HG03521 (cell line): ENCODE measurements around the gene CDC34.
"Not testable (repeated sequence)": the region's sequence is repeated elsewhere in the genome, so short reads cannot be mapped to it uniquely, and the experiment has no call there.

Experiments
- ATAC-seq: cut with Tn5 transposase; IDR thresholded peaks from one replicate; pipeline ENCODE4 v1.9.1; 2021; ENCODE audit warnings: mild to moderate bottlenecking, moderate library complexity; ENCODE audit not compliant: unreplicated experiment

CDC34 gene

GRCh38 chr19:572140-572742 lies 40.7 kb downstream of the CDC34 start, which contains the start of gene BSG:
BSG (plus strand) TSS chr19:572596; CDS start chr19:572635, 39 bp downstream.
- peak; percentile 77 for ATAC-seq

GRCh38 chr19:572743-573518 lies 41.4 kb downstream of the CDC34 start:
- ATAC-seq = peak; percentile 6

GRCh38 chr19:573519-573825 lies 41.9 kb downstream of the CDC34 start:
- no peak for ATAC-seq

- ATAC-seq = no peak
Measured at GRCh38 chr19:574658-575526, 43.3 kb downstream of the CDC34 start.

- no peak for ATAC-seq
Measured at GRCh38 chr19:575527-576506, 44.3 kb downstream of the CDC34 start.

GRCh38 chr19:576768-577438 lies 45.3 kb downstream of the CDC34 start:
- ATAC-seq = no peak

GRCh38 chr19:577439-578392 lies 46.2 kb downstream of the CDC34 start:
- ATAC-seq = no peak

GRCh38 chr19:579111-579841 lies 47.7 kb downstream of the CDC34 start:
- no peak for ATAC-seq

GRCh38 chr19:579842-580155 lies 48.2 kb downstream of the CDC34 start:
- no peak for ATAC-seq

- ATAC-seq = no peak
Measured at GRCh38 chr19:580274-580835, 48.8 kb downstream of the CDC34 start.

GRCh38 chr19:581399-582111 lies 50.0 kb downstream of the CDC34 start:
- ATAC-seq = no peak

- no peak for ATAC-seq
Measured at GRCh38 chr19:582497-583197, 51.1 kb downstream of the CDC34 start.

GRCh38 chr19:583198-583967 lies 51.8 kb downstream of the CDC34 start:
- ATAC-seq = no peak

GRCh38 chr19:583968-584239 lies 52.3 kb downstream of the CDC34 start:
- ATAC-seq = no peak

- no peak for ATAC-seq
Measured at GRCh38 chr19:584240-585001, 52.9 kb downstream of the CDC34 start.

GRCh38 chr19:585146-585545 lies 53.6 kb downstream of the CDC34 start:
- not testable (repeated sequence) for ATAC-seq
